Subcutaneous abdominal adipose tissue (tissue), 5 donors: ENCODE measurements around the gene RBAK.
"Not testable (repeated sequence)": the region's sequence is repeated elsewhere in the genome, so short reads cannot be mapped to it uniquely, and the experiment has no call there.

ENCODE experiments used
- H3K27ac ChIP-seq: one replicate; pipeline ENCODE4 v1.7.0; 2013; ENCODE audit warnings: low read depth, mild to moderate bottlenecking, inconsistent platforms, low read length, moderate library complexity
- H3K27me3 ChIP-seq, 5 donors: one replicate each; pipeline ENCODE4 v1.7.0; 2013; ENCODE audit warnings: low read length in 5 of 5, inconsistent platforms in 1 of 5; ENCODE audit not compliant: control insufficient read depth in 5 of 5, insufficient read depth in 4 of 5
- H3K36me3 ChIP-seq, 5 donors: one replicate each; pipeline ENCODE4 v1.7.0; 2013; ENCODE audit warnings: low read length in 5 of 5; ENCODE audit not compliant: control insufficient read depth in 5 of 5, insufficient read depth in 5 of 5
- H3K4me1 ChIP-seq, 5 donors: one replicate each; pipeline ENCODE4 v1.7.0; 2013; ENCODE audit warnings: low read length in 5 of 5, mild to moderate bottlenecking in 3 of 5, moderate library complexity in 1 of 5; ENCODE audit not compliant: control insufficient read depth in 5 of 5, insufficient read depth in 5 of 5
- H3K4me3 ChIP-seq, 5 donors: one replicate each; pipeline ENCODE4 v1.7.0; 2013; ENCODE audit warnings: low read length in 5 of 5, low read depth in 1 of 5
- H3K9ac ChIP-seq, 5 donors: one replicate each; pipeline ENCODE4 v1.7.0; 2013; ENCODE audit warnings: low read length in 5 of 5, mild to moderate bottlenecking in 4 of 5, moderate library complexity in 3 of 5
- H3K9me3 ChIP-seq, 5 donors: one replicate each; pipeline ENCODE4 v1.7.0; 2013; ENCODE audit warnings: low read length in 5 of 5; ENCODE audit not compliant: control insufficient read depth in 5 of 5
- donor health status: healthy.
- donor health status: healthy.
- donor health status: healthy.
- donor health status: healthy.
- donor health status: healthy.

The RBAK gene

GRCh38 chr7:5046397-5046732 lies 705 bp downstream of the RBAK start:
- Histone ChIP-seq H3K4me1 (peaks cover 0 to 15% (median 9%) of the 10 kb centered on the region in 5 donors), H3K9ac (peak overlapping the region in 4 of 5 donors; percentile 63 to 83 (median 76)), H3K27ac (peak overlapping the region; percentile 76), H3K4me3 (peak overlapping the region; percentile 62 to 84 (median 76)), H3K36me3 (peaks cover 8 to 17% (median 15%) of the 10 kb centered on the region in 5 donors)
- H3K9me3 ChIP-seq, H3K27me3 ChIP-seq: not testable (repeated sequence)

GRCh38 chr7:5047127-5047526 lies 1.5 kb downstream of the RBAK start:
- H3K9me3 ChIP-seq: peaks cover 5 to 12% (median 7%) of the 10 kb centered on the region in 5 donors
- H3K9ac ChIP-seq, H3K4me3 ChIP-seq, H3K27me3 ChIP-seq, H3K27ac ChIP-seq: not testable (repeated sequence)
- H3K36me3 ChIP-seq: peaks cover 11 to 23% (median 17%) of the 10 kb centered on the region in 5 donors
- H3K4me1 ChIP-seq: peaks cover 0 to 15% (median 9%) of the 10 kb centered on the region in 5 donors

- Histone ChIP-seq H3K9me3 (peaks cover 6 to 17% (median 11%) of the 10 kb centered on the region in 5 donors), H3K27me3 (no peaks in the 10 kb centered on the region), H3K9ac (no peak overlapping the region), H3K27ac (no peak overlapping the region), H3K4me1 (peaks cover 0 to 10% (median 5%) of the 10 kb centered on the region in 5 donors), H3K36me3 (peaks cover 17 to 38% (median 34%) of the 10 kb centered on the region in 5 donors), H3K4me3 (no peak overlapping the region)
Measured at GRCh38 chr7:5050676-5051075, 5.0 kb downstream of the RBAK start.

- not testable (repeated sequence) for H3K9ac ChIP-seq, H3K27me3 ChIP-seq, H3K4me1 ChIP-seq, H3K27ac ChIP-seq
- Histone ChIP-seq H3K4me3 (peak overlapping the region in 1 of 5 donors; percentile 22), H3K9me3 (peaks cover 6 to 18% (median 11%) of the 10 kb centered on the region in 5 donors), H3K36me3 (peaks cover 18 to 42% (median 36%) of the 10 kb centered on the region in 5 donors)
Measured at GRCh38 chr7:5051731-5052130, 6.1 kb downstream of the RBAK start.

- no peak overlapping the region for H3K4me3 ChIP-seq
- no peak overlapping the region for H3K9ac ChIP-seq
- H3K9me3 ChIP-seq: peaks cover 6 to 18% (median 11%) of the 10 kb centered on the region in 5 donors
- no peak overlapping the region for H3K27ac ChIP-seq
- no peaks in the 10 kb centered on the region for H3K4me1 ChIP-seq
- H3K27me3 ChIP-seq: no peaks in the 10 kb centered on the region
- peaks cover 30 to 54% (median 46%) of the 10 kb centered on the region in 5 donors for H3K36me3 ChIP-seq
Measured at GRCh38 chr7:5053175-5053574, 7.5 kb downstream of the RBAK start.

GRCh38 chr7:5063698-5064097 lies 18.0 kb downstream of the RBAK start:
- Histone ChIP-seq H3K9me3 (peaks cover 76 to 96% (median 80%) of the 10 kb centered on the region in 5 donors), H3K9ac (no peak overlapping the region), H3K4me1 (peaks cover 0 to 6% (median 0%) of the 10 kb centered on the region in 5 donors), H3K4me3 (peak overlapping the region; percentile 34 to 63 (median 51)), H3K36me3 (peaks cover 57 to 79% (median 63%) of the 10 kb centered on the region in 5 donors), H3K27me3 (no peaks in the 10 kb centered on the region), H3K27ac (no peak overlapping the region)

- Histone ChIP-seq H3K4me3 (peak overlapping the region; percentile 34 to 63 (median 51)), H3K9me3 (peaks cover 75 to 97% (median 86%) of the 10 kb centered on the region in 5 donors)
Measured at GRCh38 chr7:5064391-5065106, 18.9 kb downstream of the RBAK start.

GRCh38 chr7:5065107-5065407 lies 19.4 kb downstream of the RBAK start:
- no peaks in the 10 kb centered on the region for H3K27me3 ChIP-seq
- H3K9me3 ChIP-seq: peaks cover 69 to 97% (median 90%) of the 10 kb centered on the region in 5 donors
- peaks cover 43 to 71% (median 49%) of the 10 kb centered on the region in 5 donors for H3K36me3 ChIP-seq
- no peak overlapping the region for H3K9ac ChIP-seq
- H3K4me3 ChIP-seq: peak overlapping the region; percentile 34 to 63 (median 51)
- peaks cover 0 to 6% (median 0%) of the 10 kb centered on the region in 5 donors for H3K4me1 ChIP-seq
- H3K27ac ChIP-seq: no peak overlapping the region

More at GRCh38 chr7:5064391-5065106, 18.9 kb downstream of the RBAK start:
- no peaks in the 10 kb centered on the region for H3K27me3 ChIP-seq
- H3K4me1 ChIP-seq: peaks cover 0 to 6% (median 0%) of the 10 kb centered on the region in 5 donors
- no peak overlapping the region for H3K27ac ChIP-seq
- H3K9ac ChIP-seq: peak overlapping the region in 1 of 5 donors; percentile 6
- H3K36me3 ChIP-seq: peaks cover 48 to 76% (median 54%) of the 10 kb centered on the region in 5 donors

GRCh38 chr7:5068521-5068920 lies 22.9 kb downstream of the RBAK start:
- Histone ChIP-seq H3K9ac (no peak overlapping the region), H3K27me3 (peaks cover 3 to 17% (median 7%) of the 10 kb centered on the region in 5 donors), H3K36me3 (peaks cover 13 to 45% (median 14%) of the 10 kb centered on the region in 5 donors), H3K9me3 (peaks cover 52 to 84% (median 77%) of the 10 kb centered on the region in 5 donors), H3K27ac (no peak overlapping the region), H3K4me1 (peaks cover 3 to 7% (median 6%) of the 10 kb centered on the region in 5 donors), H3K4me3 (peak overlapping the region in 2 of 5 donors; percentile 6 to 8)

- Histone ChIP-seq H3K27ac (no peak overlapping the region), H3K9ac (no peak overlapping the region), H3K36me3 (peaks cover 0 to 28% (median 0%) of the 10 kb centered on the region in 5 donors), H3K27me3 (peaks cover 3 to 20% (median 10%) of the 10 kb centered on the region in 5 donors), H3K4me3 (no peak overlapping the region), H3K9me3 (peaks cover 35 to 67% (median 60%) of the 10 kb centered on the region in 5 donors), H3K4me1 (peaks cover 0 to 7% (median 6%) of the 10 kb centered on the region in 5 donors)
Measured at GRCh38 chr7:5070206-5070605, 24.5 kb downstream of the RBAK start.
